ENCODE measurements around the gene FAM171A1.

- no peak for TF ChIP-seq CTCF (IDR thresholded peaks at IDR 0.05; ENCODE audit: poor library complexity)
- TF ChIP-seq EZH2 (IDR thresholded peaks at IDR 0.05; ENCODE audit: borderline replicate concordance): no peak
- TF ChIP-seq EZH2phosphoT487 (IDR thresholded peaks at IDR 0.05; ENCODE audit: low read depth, severe bottlenecking, unreplicated experiment): no peak
Observed at GRCh38 chr10:15385552-15386455, 14.7 kb upstream of the FAM171A1 start.
